ENCODE data around the gene GRIK1.
"Not testable (repeated sequence)": the region's sequence is repeated elsewhere in the genome, so short reads cannot be mapped to it uniquely, and the experiment has no call there.

The GRIK1 gene

GRCh38 chr21:29939924-29940275 lies at the start of gene GRIK1:
GRIK1 (minus strand) TSS chr21:29939996.
- no peak for DNase-seq (ENCODE audit: low read depth in 2 of 2, low spot score in 1 of 2)

- no peak for DNase-seq (ENCODE audit: low read depth in 2 of 2, low spot score in 1 of 2)
Measured at GRCh38 chr21:29987762-29988161, 48.0 kb upstream of the GRIK1 start.

- no peak for DNase-seq (ENCODE audit: low read depth in 2 of 2, low spot score in 1 of 2)
Measured at GRCh38 chr21:29985866-29986265, 46.1 kb upstream of the GRIK1 start.

GRCh38 chr21:29979043-29979442 lies 39.2 kb upstream of the GRIK1 start:
- DNase-seq (ENCODE audit: low read depth in 2 of 2, low spot score in 1 of 2), result no peak

GRCh38 chr21:29975776-29976175 lies 36.0 kb upstream of the GRIK1 start:
- no peak for DNase-seq (ENCODE audit: low read depth in 2 of 2, low spot score in 1 of 2)

- DNase-seq (ENCODE audit: low read depth in 2 of 2, low spot score in 1 of 2), result no peak
Measured at GRCh38 chr21:29973258-29973657, 33.5 kb upstream of the GRIK1 start.

- no peak for DNase-seq (ENCODE audit: low read depth in 2 of 2, low spot score in 1 of 2)
Measured at GRCh38 chr21:29961291-29962027, 21.7 kb upstream of the GRIK1 start.

GRCh38 chr21:29958551-29958950 lies 18.8 kb upstream of the GRIK1 start:
- no peak for DNase-seq (ENCODE audit: low read depth in 2 of 2, low spot score in 1 of 2)

GRCh38 chr21:29958035-29958434 lies 18.2 kb upstream of the GRIK1 start:
- not testable (repeated sequence) for DNase-seq (ENCODE audit: low read depth in 2 of 2, low spot score in 1 of 2)

GRCh38 chr21:29953690-29954089 lies 13.9 kb upstream of the GRIK1 start:
- DNase-seq (ENCODE audit: low read depth in 2 of 2, low spot score in 1 of 2), result no peak

- DNase-seq (ENCODE audit: low read depth in 2 of 2, low spot score in 1 of 2), result no peak
Measured at GRCh38 chr21:29953072-29953471, 13.3 kb upstream of the GRIK1 start.

GRCh38 chr21:29951911-29952310 lies 12.1 kb upstream of the GRIK1 start:
- DNase-seq (ENCODE audit: low read depth in 2 of 2, low spot score in 1 of 2), result no peak

- no peak for DNase-seq (ENCODE audit: low read depth in 2 of 2, low spot score in 1 of 2)
Measured at GRCh38 chr21:29949991-29950390, 10.2 kb upstream of the GRIK1 start.

GRCh38 chr21:29947119-29947518 lies 7.3 kb upstream of the GRIK1 start:
- no peak for DNase-seq (ENCODE audit: low read depth in 2 of 2, low spot score in 1 of 2)

- no peak for DNase-seq (ENCODE audit: low read depth in 2 of 2, low spot score in 1 of 2)
Measured at GRCh38 chr21:29943885-29944284, 4.1 kb upstream of the GRIK1 start.

GRCh38 chr21:29942034-29942433 lies 2.2 kb upstream of the GRIK1 start:
- DNase-seq (ENCODE audit: low read depth in 2 of 2, low spot score in 1 of 2), result no peak

- no peak for DNase-seq (ENCODE audit: low read depth in 2 of 2, low spot score in 1 of 2)
Measured at GRCh38 chr21:29940991-29941390, 1.2 kb upstream of the GRIK1 start.

GRCh38 chr21:29940361-29940760 lies 565 bp upstream of the GRIK1 start:
- DNase-seq (ENCODE audit: low read depth in 2 of 2, low spot score in 1 of 2), result no peak

- DNase-seq (ENCODE audit: low read depth in 2 of 2, low spot score in 1 of 2), result no peak
Measured at GRCh38 chr21:29939104-29939923, 482 bp downstream of the GRIK1 start.

GRCh38 chr21:29938776-29939103 lies 1.1 kb downstream of the GRIK1 start:
- no peak for DNase-seq (ENCODE audit: low read depth in 2 of 2, low spot score in 1 of 2)

GRCh38 chr21:29933088-29933487 lies 6.7 kb downstream of the GRIK1 start:
- no peak for DNase-seq (ENCODE audit: low read depth in 2 of 2, low spot score in 1 of 2)

GRCh38 chr21:29928537-29928936 lies 11.3 kb downstream of the GRIK1 start:
- no peak for DNase-seq (ENCODE audit: low read depth in 2 of 2, low spot score in 1 of 2)

GRCh38 chr21:29920938-29921337 lies 18.9 kb downstream of the GRIK1 start:
- no peak for DNase-seq (ENCODE audit: low read depth in 2 of 2, low spot score in 1 of 2)
